Upper lobe of left lung (tissue), 6 donors: ENCODE results near the gene CNEP1R1. TPM values are rescaled to one million over a fixed set of nuclear protein-coding genes. Genes with fewer than 3 reads are reported as not detected.

Experiments
- ATAC-seq, 2 donors: fragments of 200-7000 bp; cut with Tn5 transposase; one replicate each; pipeline ENCODE4 v1.9.1; 2022; ENCODE audit warnings: mild to moderate bottlenecking in 2 of 2, moderate library complexity in 2 of 2; ENCODE audit not compliant: low FRiP score in 2 of 2
- DNase-seq, 2 donors: peaks; one replicate each; pipeline ENCODE4 v3.0.0-alpha.2; 2019 to 2020
- H3K27ac ChIP-seq, 4 donors: fragments of 200-600 bp; sonication (generic); one replicate each; pipeline ENCODE4 v1.5.1; 2016 to 2019
- H3K27me3 ChIP-seq, 4 donors: fragments of 200-600 bp; sonication (generic); one replicate each; pipeline ENCODE4 v1.5.1; 2017 to 2019
- H3K36me3 ChIP-seq, 4 donors: fragments of 200-600 bp; sonication (generic); one replicate each; pipeline ENCODE4 v1.5.1; 2016 to 2019
- H3K4me1 ChIP-seq, 4 donors: fragments of 200-600 bp; sonication (generic); one replicate each; pipeline ENCODE4 v1.5.1; 2018 to 2019
- H3K4me3 ChIP-seq, 4 donors: fragments of 200-600 bp; sonication (generic); one replicate each; pipeline ENCODE4 v1.5.1; 2017 to 2019; ENCODE audit warnings: mild to moderate bottlenecking in 2 of 4, moderate library complexity in 1 of 4
- H3K9me3 ChIP-seq, 4 donors: fragments of 200-600 bp; sonication (generic); one replicate each; pipeline ENCODE4 v1.5.1; 2018 to 2019
- CTCF ChIP-seq, 6 experiments: fragments of 450-650 bp in 4 of 6; fragments of 200-600 bp in 2 of 6; sonication (generic) in 2 of 6; IDR thresholded peaks; one replicate each; pipeline ENCODE4 v1.5.1; 2016 to 2019; ENCODE audit warnings: antibody characterized with exemption in 6 of 6
- EP300 ChIP-seq, 4 donors: sonication (generic); formaldehyde crosslinking; IDR thresholded peaks; one replicate each; pipeline ENCODE4 v1.5.1; 2017; ENCODE audit warnings: antibody characterized with exemption in 4 of 4, control low read depth in 2 of 4
- POLR2A ChIP-seq, 4 donors: fragments of 450-650 bp; IDR thresholded peaks; one replicate each; pipeline ENCODE4 v1.5.1; 2016 to 2017; ENCODE audit warnings: antibody characterized with exemption in 4 of 4, mild to moderate bottlenecking in 2 of 4
- POLR2AphosphoS5 ChIP-seq, 2 donors: sonication (generic); formaldehyde crosslinking; IDR thresholded peaks; one replicate each; pipeline ENCODE4 v1.5.1; 2017; ENCODE audit warnings: antibody characterized with exemption in 2 of 2
- WGBS, 2 donors: methylation state at CpG; one replicate each; pipeline ENCODE4 v1.1.5; 2017 to 2018; 5-methylcytosine and 5-hydroxymethylcytosine counted together
- total RNA-seq, 6 donors: library from RNA; depleted of rRNA in 4 of 6; stranded (reverse); fragments of >200 nt in 4 of 6; gene quantifications; one replicate each; pipeline versions ENCODE4 v1.1.0 to v1.2.1, GENCODE V29; 2016 to 2021
- donor health status: DM: no; HTN: no; CAD: no; lungs with moderate emphysema.
- donor health status: DM: no; HTN: yes; CAD: no; lungs with severe emphysema.

The CNEP1R1 gene
- total RNA-seq, 6 donors from 2014 or later, result 1.0 to 21.8 (median 15.4) TPM

GRCh38 chr16:50023641-50024040, 1.4 kb upstream of the CNEP1R1 start:
- H3K27ac ChIP-seq, result no peak overlapping the region
- WGBS, 2 donors, result 46 to 49% methylated on average over 4 of the region's 4 CpGs
- ATAC-seq (no peak), DNase-seq (no peak)
- H3K4me3 ChIP-seq, result no peak overlapping the region
- TF ChIP-seq POLR2AphosphoS5 (IDR thresholded peaks at IDR 0.05) (no peak), CTCF (IDR thresholded peaks at IDR 0.05) (no peak), POLR2A (IDR thresholded peaks at IDR 0.05) (no peak), EP300 (IDR thresholded peaks at IDR 0.05) (no peak)
- H3K4me1 ChIP-seq, result peaks cover 17 to 31% (median 23%) of the 10 kb centered on the region in 4 donors
- H3K27me3 ChIP-seq, result no peaks in the 10 kb centered on the region
- no peaks in the 10 kb centered on the region for H3K36me3 ChIP-seq
- no peaks in the 10 kb centered on the region for H3K9me3 ChIP-seq

- Histone ChIP-seq H3K4me1 (peaks cover 17 to 31% (median 23%) of the 10 kb centered on the region in 4 donors), H3K27ac (no peak overlapping the region), H3K36me3 (no peaks in the 10 kb centered on the region), H3K9me3 (no peaks in the 10 kb centered on the region), H3K4me3 (peak overlapping the region in 1 of 4 donors; percentile 85), H3K27me3 (no peaks in the 10 kb centered on the region)
- TF ChIP-seq CTCF (IDR thresholded peaks at IDR 0.05) (no peak), POLR2A (IDR thresholded peaks at IDR 0.05) (no peak)
- no peak for ATAC-seq
- peak in 1 of 2 donors; percentile 40 for DNase-seq
- 89 to 90% methylated on average over 11 of the region's 11 CpGs for WGBS, 2 donors
Measured at GRCh38 chr16:50024207-50024606, 818 bp upstream of the CNEP1R1 start.

GRCh38 chr16:50025537-50025931, 509 bp downstream of the CNEP1R1 start:
- WGBS, 2 donors, result 0 to 1% methylated on average over 14 to 17 of the region's 17 CpGs
- ATAC-seq, result peak in 1 of 2 donors; percentile 18

GRCh38 chr16:50027829-50028228, 2.8 kb downstream of the CNEP1R1 start:
- ATAC-seq (no peak), DNase-seq (no peak)
- Histone ChIP-seq H3K4me1 (peaks cover 17 to 31% (median 23%) of the 10 kb centered on the region in 4 donors), H3K27ac (no peak overlapping the region), H3K4me3 (no peak overlapping the region), H3K36me3 (peaks cover 0 to 34% (median 7%) of the 10 kb centered on the region in 4 donors), H3K27me3 (no peaks in the 10 kb centered on the region), H3K9me3 (no peaks in the 10 kb centered on the region)
- TF ChIP-seq EP300 (IDR thresholded peaks at IDR 0.05) (no peak), CTCF (IDR thresholded peaks at IDR 0.05) (no peak), POLR2AphosphoS5 (IDR thresholded peaks at IDR 0.05) (no peak), POLR2A (IDR thresholded peaks at IDR 0.05) (no peak)
- WGBS, 2 donors, result 94 to 97% methylated on average over 5 of the region's 5 CpGs

More at GRCh38 chr16:50025537-50025931, 509 bp downstream of the CNEP1R1 start:
- Histone ChIP-seq H3K9me3 (no peaks in the 10 kb centered on the region), H3K36me3 (peaks cover 0 to 12% (median under 1%) of the 10 kb centered on the region in 4 donors), H3K27me3 (no peaks in the 10 kb centered on the region), H3K4me3 (peak overlapping the region; percentile 85 to 100 (median 92)), H3K27ac (peak overlapping the region; percentile 82 to 93 (median 87)), H3K4me1 (peaks cover 17 to 31% (median 23%) of the 10 kb centered on the region in 4 donors)
- no peak for TF ChIP-seq POLR2AphosphoS5 (IDR thresholded peaks at IDR 0.05)
- TF ChIP-seq CTCF (IDR thresholded peaks at IDR 0.05), result no peak
- no peak for TF ChIP-seq EP300 (IDR thresholded peaks at IDR 0.05)
- no peak for TF ChIP-seq POLR2A (IDR thresholded peaks at IDR 0.05)
- DNase-seq, result peak in 1 of 2 donors; percentile 28

- no peaks in the 10 kb centered on the region for H3K27me3 ChIP-seq
Measured at GRCh38 chr16:50035468-50035992, 10.5 kb downstream of the CNEP1R1 start.

More at GRCh38 chr16:50035468-50035992, 10.5 kb downstream of the CNEP1R1 start:
- DNase-seq (no peak), ATAC-seq (no peak)
- Histone ChIP-seq H3K9me3 (no peaks in the 10 kb centered on the region), H3K36me3 (peaks cover 9 to 60% (median 20%) of the 10 kb centered on the region in 4 donors), H3K4me1 (peaks cover 3 to 35% (median 23%) of the 10 kb centered on the region in 4 donors), H3K27ac (no peak overlapping the region), H3K4me3 (no peak overlapping the region)
- TF ChIP-seq CTCF (IDR thresholded peaks at IDR 0.05) (no peak), POLR2A (IDR thresholded peaks at IDR 0.05) (no peak), POLR2AphosphoS5 (IDR thresholded peaks at IDR 0.05) (no peak), EP300 (IDR thresholded peaks at IDR 0.05) (no peak)
- WGBS, 2 donors, result 51 to 73% methylated on average over 3 of the region's 3 CpGs
